ENCODE measurements around the gene POLE.

The POLE gene

DNA sequence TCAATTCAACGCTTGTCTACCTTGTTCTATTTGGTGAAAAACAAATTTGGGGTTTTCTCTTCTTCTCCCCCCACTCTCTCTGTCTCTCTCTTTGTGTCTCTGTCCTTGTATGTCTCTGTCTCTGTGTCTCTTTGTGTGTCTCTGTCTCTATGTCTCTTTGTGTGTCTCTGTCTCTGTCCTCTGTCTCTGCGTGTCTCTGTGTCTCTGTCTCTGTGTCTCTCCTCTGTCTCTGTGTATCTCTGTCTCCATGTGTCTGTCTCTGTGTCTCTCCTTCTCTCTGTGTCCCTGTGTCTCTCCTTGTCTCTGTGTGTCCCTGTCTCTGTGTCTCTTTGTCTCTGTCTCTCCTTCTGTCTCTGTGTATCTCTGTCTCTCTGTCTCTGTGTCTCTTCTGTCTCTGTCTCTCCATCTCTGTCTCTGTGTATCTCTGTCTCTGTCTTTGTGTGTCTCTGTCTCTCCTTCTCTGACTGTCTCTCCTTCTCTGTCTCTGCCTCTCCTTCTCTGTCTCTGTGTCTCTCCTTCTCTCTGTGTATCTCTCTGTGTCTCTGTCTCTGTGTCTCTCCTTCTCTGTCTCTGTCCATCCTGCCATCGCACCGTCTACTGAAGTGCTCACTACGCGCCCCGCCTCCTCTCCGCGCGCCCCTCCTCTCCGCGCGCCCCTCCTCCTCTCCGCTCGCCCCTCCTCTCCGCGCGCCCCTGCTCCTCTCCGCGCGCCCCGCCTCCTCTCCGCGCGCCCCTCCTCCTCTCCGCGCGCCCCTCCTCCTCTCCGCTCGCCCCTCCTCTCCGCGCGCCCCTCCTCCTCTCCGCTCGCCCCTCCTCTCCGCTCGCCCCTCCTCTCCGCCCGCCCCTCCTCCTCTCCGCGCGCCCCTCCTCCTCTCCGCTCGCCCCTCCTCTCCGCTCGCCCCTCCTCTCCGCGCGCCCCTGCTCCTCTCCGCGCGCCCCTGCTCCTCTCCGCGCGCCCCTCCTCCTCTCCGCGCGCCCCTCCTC is 89.5 kb downstream of the POLE start:
- no peak for DNase-seq (ENCODE audit: low read depth)

DNA sequence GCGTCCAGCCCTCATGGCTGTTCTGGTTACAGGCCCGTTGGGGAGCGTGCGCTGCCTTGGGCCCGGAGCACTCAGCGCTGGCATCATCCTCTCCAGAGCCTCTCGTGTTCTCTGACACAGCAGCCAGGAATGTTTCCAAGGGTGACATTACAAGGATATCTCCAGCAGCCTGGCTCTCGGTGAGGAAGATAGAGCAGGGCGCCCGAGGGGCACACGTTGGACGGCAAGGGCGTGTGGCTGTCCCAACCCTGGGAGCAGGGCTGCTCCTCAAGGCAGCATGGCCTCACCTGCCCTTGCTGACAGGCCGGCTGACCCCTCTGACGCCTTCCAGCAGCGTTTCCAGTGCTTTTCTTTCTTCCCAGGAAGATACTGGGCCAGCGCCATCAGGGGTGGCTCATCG is 91.1 kb downstream of the POLE start:
- DNase-seq (ENCODE audit: low read depth), result no peak

DNA sequence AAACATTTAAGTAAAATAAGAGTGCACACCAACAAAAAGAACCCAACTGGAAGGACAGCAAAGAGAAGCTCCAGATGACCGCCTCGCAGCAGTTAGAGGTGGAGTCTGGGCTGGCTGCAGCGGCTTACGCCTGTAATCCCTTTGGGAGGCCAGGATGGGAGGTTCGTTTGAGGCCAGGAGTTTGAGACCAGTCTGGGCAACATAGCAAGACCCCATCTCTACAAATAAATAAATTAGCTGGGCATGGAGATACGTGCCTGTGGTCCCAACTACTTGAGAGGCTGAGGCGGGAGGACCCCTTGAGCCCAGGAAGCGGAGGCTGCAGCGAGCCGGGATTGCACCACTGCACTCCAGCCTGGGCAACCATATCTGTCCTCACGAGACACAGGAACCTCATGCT is 92.0 kb downstream of the POLE start:
- no peak for DNase-seq (ENCODE audit: low read depth)

DNA sequence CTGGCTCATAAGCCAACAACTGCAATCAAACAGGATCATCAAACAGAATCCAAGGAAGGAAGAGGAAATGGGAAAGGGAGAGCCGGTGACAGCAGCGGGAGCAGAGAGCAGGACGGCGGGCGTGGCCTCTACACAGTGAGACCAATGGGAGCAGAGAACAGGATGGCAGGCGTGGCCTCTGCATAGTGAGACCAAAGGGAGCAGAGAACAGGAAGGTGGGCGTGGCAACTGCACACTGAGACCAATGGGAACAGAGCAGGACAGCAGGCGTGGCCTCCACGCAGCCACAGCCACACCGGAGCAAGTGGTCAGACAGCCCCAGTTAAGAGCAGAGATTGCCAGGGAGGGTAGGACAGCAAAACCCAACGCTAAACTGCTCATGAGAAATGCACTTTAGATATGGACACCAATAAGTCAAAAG is 93.2 kb downstream of the POLE start:
- DNase-seq (ENCODE audit: low read depth), result no peak

DNA sequence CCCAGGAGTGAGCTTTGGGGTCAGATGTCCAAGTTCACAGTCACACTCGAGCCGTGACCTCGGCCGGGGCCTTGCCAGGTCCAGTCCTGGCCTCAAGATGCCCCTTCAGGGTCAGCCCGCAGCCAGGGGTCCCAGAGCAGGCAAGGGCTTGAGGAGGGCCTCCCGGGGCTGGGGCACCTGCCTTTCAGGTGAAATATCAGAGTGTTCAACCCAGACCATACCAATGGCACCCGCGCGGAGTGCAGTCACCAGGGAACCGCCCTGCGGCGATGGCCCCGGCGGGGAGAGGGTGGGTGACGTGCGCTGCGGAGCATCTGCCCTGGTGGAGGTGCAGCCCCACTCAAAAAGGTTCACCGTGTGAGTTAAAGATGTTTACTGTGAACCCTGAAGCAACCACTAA is 93.6 kb downstream of the POLE start:
- no peak for DNase-seq (ENCODE audit: low read depth)

DNA sequence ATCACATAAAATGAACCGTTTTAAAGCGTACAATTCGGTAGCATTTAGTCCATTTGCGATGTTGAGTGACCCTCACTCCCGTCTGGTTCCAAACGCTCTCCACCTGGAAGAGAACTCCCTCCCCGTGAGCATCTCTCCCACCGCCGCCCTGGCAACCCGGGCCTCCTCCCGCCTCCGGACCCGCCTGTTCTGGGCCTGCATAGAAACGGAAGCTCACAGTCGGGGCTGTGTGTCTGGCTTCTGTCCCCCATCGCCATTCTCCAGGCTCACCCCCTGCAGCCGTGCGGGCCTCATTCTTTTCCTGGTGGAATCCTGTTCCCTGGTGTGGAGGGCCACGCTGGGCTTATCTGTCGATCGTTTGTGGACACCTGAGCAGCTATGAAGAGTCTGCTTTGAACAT is 94.1 kb downstream of the POLE start:
- DNase-seq (ENCODE audit: low read depth), result no peak

DNA sequence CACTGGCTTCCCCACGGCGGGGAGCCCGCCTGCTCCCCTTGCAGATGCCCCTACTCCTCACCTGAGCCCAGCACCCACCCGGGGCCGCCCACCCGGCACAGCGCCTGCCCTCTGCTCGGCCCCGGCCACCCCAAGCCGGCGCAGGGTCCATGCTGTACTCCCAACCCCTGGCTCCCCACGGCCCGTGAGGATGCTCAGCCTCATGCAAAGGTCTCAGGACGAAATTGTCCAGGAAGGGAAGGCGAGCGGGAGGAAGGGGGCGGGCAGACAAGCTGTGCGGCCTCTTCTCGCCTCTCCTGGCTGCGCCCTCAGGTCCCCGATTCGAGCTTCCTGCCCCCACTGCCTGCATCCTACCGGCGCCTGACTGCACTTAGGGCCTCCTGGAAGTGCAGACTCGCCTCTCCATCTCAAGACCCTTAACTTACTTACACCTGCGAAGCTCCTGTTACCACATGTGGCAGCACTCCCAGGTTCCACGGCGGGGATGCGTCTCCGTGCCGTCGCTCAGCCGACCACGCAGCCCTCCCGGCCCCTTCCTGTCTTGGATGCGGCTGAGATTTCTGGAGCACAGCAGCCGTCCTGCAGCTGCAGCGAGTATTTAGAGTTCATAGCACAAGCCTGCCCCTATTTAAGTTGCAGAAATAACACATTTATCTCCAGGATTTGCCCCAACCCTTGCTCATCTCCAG is 94.7 kb downstream of the POLE start:
- no peak for DNase-seq (ENCODE audit: low read depth)

DNA sequence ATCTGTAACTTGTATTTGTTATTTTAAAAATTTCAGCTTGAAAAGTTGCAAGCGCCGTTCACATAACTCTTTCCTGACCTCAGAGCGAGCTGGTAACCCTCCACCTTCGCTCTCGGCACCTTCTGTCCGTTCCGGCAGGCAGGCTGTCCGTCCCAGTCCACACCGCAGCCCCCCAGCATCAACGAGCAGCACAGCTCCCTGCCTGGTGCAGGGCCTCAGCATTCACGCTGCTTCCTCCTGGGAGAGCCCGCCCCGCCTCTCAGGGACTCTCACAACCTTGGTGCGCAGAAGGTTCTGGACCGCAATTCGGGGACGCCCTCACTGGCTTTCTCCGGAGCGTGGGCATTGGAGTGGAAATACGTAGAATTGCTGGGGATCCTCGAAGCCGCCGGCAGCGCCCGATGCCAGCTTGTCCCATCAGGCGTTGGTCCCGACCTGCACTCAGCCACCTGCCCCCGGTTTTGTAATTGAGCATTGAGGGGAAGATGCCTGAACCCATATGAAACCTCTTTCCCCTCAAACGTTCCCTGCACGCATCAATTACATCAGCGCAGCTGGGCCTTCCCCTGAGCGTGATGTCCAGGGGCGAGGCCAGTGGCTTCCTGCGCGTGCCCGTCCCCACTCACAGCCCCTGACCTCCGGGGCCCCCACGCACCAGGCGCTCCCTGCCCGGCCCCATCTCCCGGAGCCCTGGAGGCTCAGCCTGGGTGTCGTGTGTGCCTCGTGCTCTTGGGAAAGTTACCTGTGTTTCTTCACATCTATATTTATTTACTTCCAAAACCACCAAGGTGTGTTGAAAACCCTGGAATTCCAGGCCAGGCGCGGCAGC is 95.8 kb downstream of the POLE start:
- no peak for DNase-seq (ENCODE audit: low read depth)

DNA sequence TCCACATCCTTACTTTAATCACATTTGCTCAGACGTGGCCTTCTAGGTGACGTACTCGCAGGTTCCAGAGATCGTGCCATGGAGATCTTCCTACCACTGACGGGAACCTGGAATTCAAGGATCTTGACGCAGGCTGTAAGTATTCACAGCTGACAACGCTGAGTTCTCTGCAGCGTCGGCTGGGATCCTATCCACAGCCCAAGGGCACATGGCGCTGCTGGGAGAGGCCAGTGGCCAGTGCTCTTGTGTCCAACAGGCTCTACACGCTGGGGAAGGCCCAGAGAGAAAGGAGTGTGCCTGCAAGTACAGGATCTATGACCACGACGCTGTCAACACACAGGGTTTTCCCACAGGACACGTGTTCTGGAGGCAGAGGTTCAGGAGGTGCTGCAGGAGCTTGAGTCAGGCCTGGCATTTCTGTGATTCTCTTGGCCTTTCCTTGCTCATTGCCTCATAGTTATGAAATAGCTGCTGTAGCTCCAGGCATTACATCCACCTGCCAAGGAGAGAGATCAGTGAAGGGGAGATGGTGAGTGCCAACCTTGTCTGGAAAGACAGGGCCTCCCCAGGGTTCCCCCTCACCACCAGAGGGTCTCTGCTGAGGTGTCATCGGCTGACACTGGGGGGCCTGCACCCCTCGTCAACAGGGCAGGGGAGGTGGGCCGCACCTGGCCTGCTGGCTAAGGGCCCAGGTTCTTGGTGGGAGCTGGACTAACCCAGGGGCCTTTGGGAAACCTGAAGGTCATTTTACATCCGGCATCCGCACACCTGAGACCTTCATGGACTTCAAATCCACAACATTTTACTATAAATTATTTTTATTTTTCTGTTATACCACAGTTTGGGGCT is 98.1 kb downstream of the POLE start:
- DNase-seq (ENCODE audit: low read depth), result no peak

DNA sequence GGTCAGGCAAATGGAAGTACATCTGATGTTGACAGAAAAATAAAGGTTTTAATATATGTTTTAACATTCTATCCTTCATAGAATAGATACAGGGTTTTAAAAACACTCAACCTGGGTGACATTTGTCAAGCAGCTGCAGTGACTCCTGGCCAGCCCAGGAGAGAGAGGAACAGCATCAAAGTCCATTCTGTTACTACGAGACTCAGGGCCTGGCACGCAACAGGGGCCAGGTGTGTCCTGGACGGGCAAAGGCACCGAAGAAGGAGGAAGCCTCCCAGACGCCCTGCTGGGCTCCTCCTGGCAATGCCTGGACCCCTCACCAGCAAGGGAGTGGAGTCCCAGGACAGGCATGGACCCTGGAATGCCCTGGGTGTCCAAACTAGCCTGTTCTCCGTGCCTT is 98.8 kb downstream of the POLE start:
- no peak for DNase-seq (ENCODE audit: low read depth)

DNA sequence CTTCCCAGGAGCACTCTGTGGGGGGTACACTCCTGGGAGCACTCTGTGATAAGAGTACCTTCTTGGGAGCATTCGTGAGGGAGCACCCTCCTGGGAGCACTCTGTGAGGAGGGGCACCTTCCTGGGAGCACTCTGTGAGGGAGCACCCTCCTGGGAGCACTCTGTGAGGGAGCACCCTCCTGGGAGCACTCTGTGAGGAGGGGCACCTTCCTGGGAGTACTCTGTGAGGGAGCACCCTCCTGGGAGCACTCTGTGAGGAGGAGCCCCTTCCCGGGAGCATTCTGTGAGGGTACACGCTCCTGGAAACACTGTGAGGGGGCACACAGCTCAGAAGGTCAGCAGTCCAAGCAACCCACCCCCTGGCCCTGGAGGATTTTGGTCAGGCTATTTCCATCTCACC is 99.4 kb downstream of the POLE start:
- no peak for DNase-seq (ENCODE audit: low read depth)

DNA sequence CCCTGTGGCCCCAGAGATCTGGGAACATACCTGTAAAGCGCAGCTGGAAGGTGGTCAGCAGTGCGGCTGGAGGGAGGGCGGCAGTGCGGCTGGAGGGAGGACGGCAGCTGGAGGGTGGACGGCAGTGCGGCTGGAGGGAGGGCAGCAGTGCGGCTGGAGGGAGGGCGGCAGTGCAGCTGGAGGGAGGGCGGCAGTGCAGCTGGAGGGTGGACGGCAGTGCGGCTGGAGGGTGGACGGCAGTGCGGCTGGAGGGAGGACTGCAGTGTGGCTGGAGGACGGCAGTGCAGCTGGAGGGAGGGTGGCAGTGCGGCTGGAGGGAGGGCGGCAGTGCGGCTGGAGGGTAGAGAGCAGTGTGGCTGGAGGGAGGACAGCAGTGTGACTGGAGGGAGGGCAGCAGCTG is 100.2 kb downstream of the POLE start:
- DNase-seq (ENCODE audit: low read depth), result no peak

DNA sequence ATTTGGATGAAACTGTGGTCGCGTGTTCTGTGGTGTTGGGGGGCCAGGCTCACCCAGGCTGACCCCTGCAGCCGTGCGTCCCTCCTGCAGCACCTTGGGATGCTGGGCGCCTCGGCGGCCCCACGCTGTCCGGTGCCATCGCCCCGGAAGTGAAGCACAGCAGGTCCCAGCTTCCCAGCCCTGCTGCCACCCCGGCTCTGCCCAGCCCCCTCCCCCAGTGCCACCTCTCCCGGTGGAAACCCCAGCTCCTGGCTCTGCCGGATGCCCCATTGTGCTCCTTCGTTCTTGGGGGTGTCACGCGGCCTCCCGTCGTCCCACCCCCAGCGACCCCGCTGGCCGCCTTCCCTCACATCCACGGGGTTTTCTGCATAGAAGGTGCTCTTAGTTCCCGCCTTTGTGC is 102.0 kb downstream of the POLE start:
- no peak for DNase-seq (ENCODE audit: low read depth)

DNA sequence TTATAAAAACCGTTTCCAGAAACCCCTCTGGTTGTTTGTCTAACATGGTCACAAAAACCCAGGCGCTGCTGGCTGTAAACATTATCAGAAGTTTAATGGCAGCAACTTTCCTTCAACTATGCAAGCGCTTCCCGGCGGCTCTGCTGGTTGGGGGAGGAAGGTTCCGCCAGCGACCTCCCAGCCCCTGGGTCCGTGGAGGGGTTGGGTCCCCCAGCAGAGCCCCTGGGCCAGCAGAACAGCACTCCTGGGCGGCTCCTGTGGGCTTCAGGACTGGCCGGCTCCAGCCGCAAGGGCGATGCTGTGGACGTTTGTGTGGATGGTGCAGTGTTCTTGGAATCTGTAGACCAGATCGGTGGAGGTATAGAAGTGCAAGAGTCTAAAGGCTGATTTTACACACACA is 102.7 kb downstream of the POLE start:
- no peak for DNase-seq (ENCODE audit: low read depth)

DNA sequence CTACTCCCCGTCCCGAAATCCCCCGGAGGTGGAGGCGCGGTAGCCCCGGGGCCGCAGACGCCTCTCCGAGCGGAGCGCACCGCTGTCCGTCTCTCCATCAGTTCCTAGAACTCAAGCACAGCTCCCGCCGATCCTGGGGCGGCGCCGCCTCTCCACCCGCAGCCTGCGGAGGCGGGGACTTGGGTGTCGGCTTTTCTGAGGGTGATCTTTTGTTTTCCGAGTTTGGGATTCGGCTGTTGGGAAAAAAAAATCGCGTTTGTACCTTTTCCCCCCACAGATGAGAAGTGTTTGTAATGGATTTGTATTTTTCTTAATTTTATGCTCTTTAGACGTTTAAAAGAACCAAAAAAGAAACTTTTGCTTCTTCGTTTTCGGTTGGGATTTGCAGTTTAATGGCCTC is 103.4 kb downstream of the POLE start:
- DNase-seq (ENCODE audit: low read depth), result no peak

DNA sequence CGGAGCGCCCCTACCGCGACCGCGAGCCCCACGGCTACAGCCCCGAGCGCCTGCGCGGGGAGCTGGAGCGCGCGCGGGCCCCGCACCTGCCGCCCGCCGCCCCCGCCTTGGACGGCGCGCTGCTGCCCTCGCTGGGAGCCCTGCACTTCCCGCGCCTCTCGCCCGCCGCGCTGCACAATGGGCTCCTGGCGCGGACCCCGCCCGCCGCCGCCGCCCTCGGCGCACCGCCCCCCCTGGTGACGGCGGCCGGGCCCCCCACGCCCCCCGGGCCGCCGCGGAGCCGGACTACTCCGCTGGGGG is 103.8 kb downstream of the POLE start:
- no peak for DNase-seq (ENCODE audit: low read depth)

DNA sequence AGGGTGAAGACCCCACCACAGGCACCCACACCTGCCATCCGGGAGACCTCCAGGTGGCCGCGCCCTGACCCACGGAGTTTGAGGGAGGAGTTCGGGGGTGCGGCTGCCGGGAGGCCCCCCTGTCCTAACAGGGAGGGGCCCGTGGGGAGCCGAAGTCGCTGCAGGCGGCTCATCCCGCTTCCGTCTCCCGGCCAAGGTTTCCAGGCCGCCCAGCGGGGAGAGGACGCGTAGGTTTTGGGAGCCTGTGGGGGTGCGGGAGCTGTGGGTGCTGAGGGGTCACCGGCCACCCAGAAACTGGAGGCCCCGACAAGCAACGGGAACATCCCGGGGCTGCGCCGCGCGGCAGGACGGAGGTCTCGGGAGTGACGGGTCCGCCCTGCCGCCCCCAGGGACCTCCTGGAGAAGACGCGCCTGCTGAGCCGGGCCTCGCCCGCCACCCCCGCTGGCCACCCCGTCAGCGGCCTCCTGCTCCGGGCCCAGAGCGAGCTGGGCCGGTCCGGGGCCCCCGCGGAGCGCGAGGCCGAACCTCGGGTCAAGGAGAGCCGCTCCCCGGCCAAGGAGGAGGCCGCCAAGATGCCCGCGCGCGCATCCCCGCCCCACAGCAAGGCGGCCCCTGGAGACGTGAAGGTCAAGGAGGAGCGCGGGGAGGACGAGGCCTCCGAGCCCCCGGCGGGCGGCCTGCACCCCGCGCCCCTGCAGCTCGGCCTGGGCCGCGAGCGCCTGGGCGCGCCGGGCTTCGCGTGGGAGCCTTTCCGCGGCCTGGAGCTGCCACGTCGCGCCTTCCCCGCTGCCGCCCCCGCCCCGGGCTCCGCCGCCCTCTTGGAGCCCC is 104.3 kb downstream of the POLE start:
- no peak for DNase-seq (ENCODE audit: low read depth)

DNA sequence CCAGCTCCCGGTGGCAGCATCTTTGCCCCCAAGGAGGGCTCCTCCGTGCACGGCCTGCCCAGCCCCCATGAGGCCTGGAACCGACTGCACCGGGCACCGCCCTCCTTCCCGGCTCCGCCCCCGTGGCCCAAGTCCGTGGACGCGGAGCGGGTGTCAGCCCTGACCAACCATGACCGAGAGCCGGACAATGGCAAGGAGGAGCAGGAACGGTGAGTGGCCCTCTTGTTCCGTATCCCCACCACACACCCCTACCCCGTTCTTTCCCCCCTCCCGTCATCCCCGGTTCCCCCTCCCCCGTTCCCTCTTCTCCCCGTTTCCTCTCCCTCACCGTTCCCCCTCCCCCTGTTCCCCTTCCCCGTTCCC is 105.1 kb downstream of the POLE start:
- DNase-seq (ENCODE audit: low read depth), result no peak

DNA sequence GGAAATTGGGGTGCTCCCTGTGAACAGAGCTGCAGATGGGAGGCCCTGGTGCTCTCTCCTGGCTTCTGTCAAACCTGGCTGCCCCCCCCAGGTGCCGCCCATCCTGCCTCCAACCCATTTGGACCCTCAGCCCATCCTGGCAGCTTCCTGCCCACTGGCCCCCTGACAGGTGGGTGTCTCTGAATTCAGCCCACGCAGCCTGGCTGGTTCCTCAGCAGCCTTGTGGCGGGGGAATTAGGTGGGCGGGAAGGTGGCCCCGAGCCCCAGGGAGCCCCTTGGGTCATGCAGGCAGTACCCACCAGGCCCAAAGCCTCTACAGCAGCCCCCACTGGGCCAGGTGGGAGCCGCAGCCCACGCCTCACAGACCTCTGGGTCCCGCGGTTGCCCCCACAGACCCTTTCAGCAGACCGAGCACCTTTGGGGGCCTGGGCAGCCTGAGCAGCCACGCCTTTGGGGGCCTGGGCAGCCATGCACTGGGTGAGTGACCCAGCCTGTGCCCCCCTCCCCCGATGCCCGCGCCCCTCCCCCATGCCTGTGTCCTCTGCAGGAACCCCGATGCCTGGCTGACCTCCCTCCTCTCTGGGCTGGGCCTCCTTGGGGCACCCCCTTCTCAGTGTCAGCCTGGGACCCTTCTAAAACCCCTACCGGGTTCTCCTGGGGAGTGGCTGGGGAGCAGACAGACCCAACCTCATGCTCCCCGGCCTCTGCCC is 105.6 kb downstream of the POLE start:
- DNase-seq (ENCODE audit: low read depth), result no peak

DNA sequence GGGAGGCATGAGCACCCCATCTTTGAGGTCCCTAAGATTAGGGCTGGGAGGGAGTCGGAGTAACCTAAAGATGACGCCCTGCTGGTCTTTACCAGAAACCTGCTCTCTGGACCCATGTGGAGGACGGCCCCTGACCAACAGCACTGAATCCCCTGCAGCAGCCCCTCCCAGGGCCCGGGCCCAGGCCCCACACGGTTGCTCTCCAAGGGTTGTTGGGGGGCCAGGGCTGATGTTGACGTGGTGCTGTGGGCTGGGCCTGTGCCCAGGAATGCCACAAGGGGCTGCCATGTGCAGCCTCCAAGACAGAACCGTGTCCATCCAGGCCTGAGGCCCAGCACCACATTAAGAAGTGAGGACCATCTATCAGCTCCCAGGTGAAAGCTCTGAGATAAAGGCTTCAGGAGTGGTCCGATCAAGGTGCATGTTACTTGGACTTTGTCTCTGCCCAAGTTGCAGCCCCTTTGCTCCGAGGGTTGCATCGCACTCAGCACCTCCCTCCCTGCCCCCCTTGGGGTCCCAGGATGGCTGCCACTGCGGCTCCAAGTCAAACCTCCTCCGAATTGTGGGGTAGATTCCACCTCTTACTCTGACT is 106.3 kb downstream of the POLE start:
- no peak for DNase-seq (ENCODE audit: low read depth)

Measured in activated T-helper 1 cell treated with Interleukin-2 at 50 U/mL for 16 hours (primary cell).